Measurements from ENCODE around the gene GAS7.

The GAS7 gene

GRCh38 chr17:10048629-10049350 is 149.6 kb downstream of the GAS7 start:
- no peaks in the 10 kb centered on the region for H3K27me3 ChIP-seq (ENCODE audit: control insufficient read depth in 1 of 2, insufficient read depth in 2 of 2, low read length in 2 of 2)
- H3K4me3 ChIP-seq (ENCODE audit: low read length in 2 of 2): no peak overlapping the region
- no peak overlapping the region for H3K27ac ChIP-seq (ENCODE audit: low read length)
- H3K9ac ChIP-seq (ENCODE audit: low read length in 2 of 2): no peak overlapping the region
- H3K4me1 ChIP-seq (ENCODE audit: control insufficient read depth, insufficient read depth, low read length): peaks cover 16% of the 10 kb centered on the region
- no peaks in the 10 kb centered on the region for H3K36me3 ChIP-seq (ENCODE audit: control insufficient read depth in 2 of 2, insufficient read depth in 2 of 2, low read length in 2 of 2)
- peaks cover 0 to 3% of the 10 kb centered on the region in 2 donors for H3K9me3 ChIP-seq (ENCODE audit: control insufficient read depth in 2 of 2, low read length in 2 of 2)

GRCh38 chr17:10046786-10047785 is 151.3 kb downstream of the GAS7 start:
- H3K27ac ChIP-seq (ENCODE audit: low read length): no peak overlapping the region
- peaks cover 0 to 3% of the 10 kb centered on the region in 2 donors for H3K9me3 ChIP-seq (ENCODE audit: control insufficient read depth in 2 of 2, low read length in 2 of 2)
- no peaks in the 10 kb centered on the region for H3K36me3 ChIP-seq (ENCODE audit: control insufficient read depth in 2 of 2, insufficient read depth in 2 of 2, low read length in 2 of 2)
- H3K27me3 ChIP-seq (ENCODE audit: control insufficient read depth in 1 of 2, insufficient read depth in 2 of 2, low read length in 2 of 2): no peaks in the 10 kb centered on the region
- no peak overlapping the region for H3K4me3 ChIP-seq (ENCODE audit: low read length in 2 of 2)
- H3K9ac ChIP-seq (ENCODE audit: low read length in 2 of 2): no peak overlapping the region
- H3K4me1 ChIP-seq (ENCODE audit: control insufficient read depth, insufficient read depth, low read length): peaks cover 18% of the 10 kb centered on the region

GRCh38 chr17:10045871-10046658 is 152.3 kb downstream of the GAS7 start:
- no peak overlapping the region for H3K9ac ChIP-seq (ENCODE audit: low read length in 2 of 2)
- H3K4me1 ChIP-seq (ENCODE audit: control insufficient read depth, insufficient read depth, low read length): peaks cover 13% of the 10 kb centered on the region
- H3K4me3 ChIP-seq (ENCODE audit: low read length in 2 of 2): no peak overlapping the region
- no peaks in the 10 kb centered on the region for H3K27me3 ChIP-seq (ENCODE audit: control insufficient read depth in 1 of 2, insufficient read depth in 2 of 2, low read length in 2 of 2)
- H3K36me3 ChIP-seq (ENCODE audit: control insufficient read depth in 2 of 2, insufficient read depth in 2 of 2, low read length in 2 of 2): no peaks in the 10 kb centered on the region
- H3K9me3 ChIP-seq (ENCODE audit: control insufficient read depth in 2 of 2, low read length in 2 of 2): peaks cover 0 to 3% of the 10 kb centered on the region in 2 donors
- no peak overlapping the region for H3K27ac ChIP-seq (ENCODE audit: low read length)

- no peaks in the 10 kb centered on the region for H3K36me3 ChIP-seq (ENCODE audit: control insufficient read depth in 2 of 2, insufficient read depth in 2 of 2, low read length in 2 of 2)
- H3K9me3 ChIP-seq (ENCODE audit: control insufficient read depth in 2 of 2, low read length in 2 of 2): no peaks in the 10 kb centered on the region
- H3K4me1 ChIP-seq (ENCODE audit: control insufficient read depth, insufficient read depth, low read length): peaks cover 6% of the 10 kb centered on the region
- no peak overlapping the region for H3K9ac ChIP-seq (ENCODE audit: low read length in 2 of 2)
- H3K27ac ChIP-seq (ENCODE audit: low read length): no peak overlapping the region
- no peak overlapping the region for H3K4me3 ChIP-seq (ENCODE audit: low read length in 2 of 2)
- no peaks in the 10 kb centered on the region for H3K27me3 ChIP-seq (ENCODE audit: control insufficient read depth in 1 of 2, insufficient read depth in 2 of 2, low read length in 2 of 2)
These were observed 155.7 kb downstream of the GAS7 start for GRCh38 chr17:10042589-10043244.

GRCh38 chr17:10041916-10042588 is 156.4 kb downstream of the GAS7 start:
- Histone ChIP-seq H3K4me1 (ENCODE audit: control insufficient read depth, insufficient read depth, low read length) (peaks cover 6% of the 10 kb centered on the region), H3K36me3 (ENCODE audit: control insufficient read depth in 2 of 2, insufficient read depth in 2 of 2, low read length in 2 of 2) (no peaks in the 10 kb centered on the region), H3K27me3 (ENCODE audit: control insufficient read depth in 1 of 2, insufficient read depth in 2 of 2, low read length in 2 of 2) (no peaks in the 10 kb centered on the region), H3K27ac (ENCODE audit: low read length) (no peak overlapping the region), H3K9ac (ENCODE audit: low read length in 2 of 2) (no peak overlapping the region), H3K9me3 (ENCODE audit: control insufficient read depth in 2 of 2, low read length in 2 of 2) (no peaks in the 10 kb centered on the region), H3K4me3 (ENCODE audit: low read length in 2 of 2) (no peak overlapping the region)

- Histone ChIP-seq H3K4me1 (ENCODE audit: control insufficient read depth, insufficient read depth, low read length) (peaks cover 2% of the 10 kb centered on the region), H3K27ac (ENCODE audit: low read length) (no peak overlapping the region), H3K36me3 (ENCODE audit: control insufficient read depth in 2 of 2, insufficient read depth in 2 of 2, low read length in 2 of 2) (no peaks in the 10 kb centered on the region), H3K9ac (ENCODE audit: low read length in 2 of 2) (no peak overlapping the region), H3K4me3 (ENCODE audit: low read length in 2 of 2) (no peak overlapping the region), H3K9me3 (ENCODE audit: control insufficient read depth in 2 of 2, low read length in 2 of 2) (no peaks in the 10 kb centered on the region), H3K27me3 (ENCODE audit: control insufficient read depth in 1 of 2, insufficient read depth in 2 of 2, low read length in 2 of 2) (no peaks in the 10 kb centered on the region)
These were observed 157.2 kb downstream of the GAS7 start for GRCh38 chr17:10041287-10041612.

GRCh38 chr17:10036511-10037061 is 161.8 kb downstream of the GAS7 start:
- peak overlapping the region in 1 of 2 donors; percentile 51 for H3K9ac ChIP-seq (ENCODE audit: low read length in 2 of 2)
- no peaks in the 10 kb centered on the region for H3K9me3 ChIP-seq (ENCODE audit: control insufficient read depth in 2 of 2, low read length in 2 of 2)
- peaks cover 23% of the 10 kb centered on the region for H3K4me1 ChIP-seq (ENCODE audit: control insufficient read depth, insufficient read depth, low read length)
- H3K36me3 ChIP-seq (ENCODE audit: control insufficient read depth in 2 of 2, insufficient read depth in 2 of 2, low read length in 2 of 2): no peaks in the 10 kb centered on the region
- H3K27me3 ChIP-seq (ENCODE audit: control insufficient read depth in 1 of 2, insufficient read depth in 2 of 2, low read length in 2 of 2): no peaks in the 10 kb centered on the region
- peak overlapping the region; percentile 49 for H3K27ac ChIP-seq (ENCODE audit: low read length)
- peak overlapping the region in 1 of 2 donors; percentile 44 for H3K4me3 ChIP-seq (ENCODE audit: low read length in 2 of 2)

- Histone ChIP-seq H3K27me3 (ENCODE audit: control insufficient read depth in 1 of 2, insufficient read depth in 2 of 2, low read length in 2 of 2) (no peaks in the 10 kb centered on the region), H3K9me3 (ENCODE audit: control insufficient read depth in 2 of 2, low read length in 2 of 2) (no peaks in the 10 kb centered on the region), H3K4me3 (ENCODE audit: low read length in 2 of 2) (peak overlapping the region; percentile 31 to 44), H3K36me3 (ENCODE audit: control insufficient read depth in 2 of 2, insufficient read depth in 2 of 2, low read length in 2 of 2) (no peaks in the 10 kb centered on the region), H3K27ac (ENCODE audit: low read length) (peak overlapping the region; percentile 41), H3K9ac (ENCODE audit: low read length in 2 of 2) (no peak overlapping the region), H3K4me1 (ENCODE audit: control insufficient read depth, insufficient read depth, low read length) (peaks cover 25% of the 10 kb centered on the region)
These were observed 162.5 kb downstream of the GAS7 start for GRCh38 chr17:10035885-10036284.

GRCh38 chr17:10034719-10035475 is 163.5 kb downstream of the GAS7 start:
- Histone ChIP-seq H3K4me3 (ENCODE audit: low read length in 2 of 2) (peak overlapping the region; percentile 8 to 44), H3K9ac (ENCODE audit: low read length in 2 of 2) (no peak overlapping the region), H3K9me3 (ENCODE audit: control insufficient read depth in 2 of 2, low read length in 2 of 2) (no peaks in the 10 kb centered on the region), H3K27me3 (ENCODE audit: control insufficient read depth in 1 of 2, insufficient read depth in 2 of 2, low read length in 2 of 2) (no peaks in the 10 kb centered on the region), H3K27ac (ENCODE audit: low read length) (peak overlapping the region; percentile 24), H3K36me3 (ENCODE audit: control insufficient read depth in 2 of 2, insufficient read depth in 2 of 2, low read length in 2 of 2) (no peaks in the 10 kb centered on the region), H3K4me1 (ENCODE audit: control insufficient read depth, insufficient read depth, low read length) (peaks cover 25% of the 10 kb centered on the region)

All from stomach smooth muscle (tissue), 2 donors.